H1 (cell line): ENCODE data around the gene ANXA1. TPM values are rescaled to one million over a fixed set of nuclear protein-coding genes. Genes with fewer than 3 reads are reported as not detected.

ENCODE experiments used
- CTCF ChIA-PET: fragments of 300-600 bp; sonication (Branson Sonifier 250); formaldehyde crosslinking; loops from one replicate; lab custom pipeline; 2021; ENCODE audit not compliant: partially characterized antibody; lab: Charles Lee
- POLR2A ChIA-PET: fragments of 300-600 bp; sonication (Branson Sonifier 250); formaldehyde crosslinking; loops from one replicate; lab custom pipeline; 2021; ENCODE audit warnings: inconsistent platforms; ENCODE audit not compliant: partially characterized antibody; lab: Charles Lee
- DNase-seq, 2 experiments: peaks; one replicate each; pipeline versions ENCODE4 v3.0.0 to v3.0.0-alpha.2; 2010 to 2022; ENCODE audit warnings: low spot score in 2 of 2, low read depth in 1 of 2, mixed read lengths in 1 of 2
- FAIRE-seq: peaks from 2 replicates; lab custom pipeline; 2011; peaks lifted over from hg19 to GRCh38; lab: Jason Lieb, UNC
- H2AFZ ChIP-seq: 2 replicates; pipeline ENCODE4 v1.8.1; 2012; ENCODE audit warnings: low read length, inconsistent platforms
- H2AK5ac ChIP-seq: 2 replicates; pipeline ENCODE4 v1.6.1; 2013; ENCODE audit warnings: low read depth, low read length
- H2BK120ac ChIP-seq: replicated peaks from 2 replicates; pipeline ENCODE3; 2013; ENCODE audit warnings: low read depth, low read length, inconsistent platforms
- H2BK12ac ChIP-seq: 2 replicates; pipeline ENCODE4 v1.6.1; 2013; ENCODE audit warnings: low read depth, low read length
- H2BK15ac ChIP-seq: 2 replicates; pipeline ENCODE4 v1.6.1; 2013; ENCODE audit warnings: low read length
- H2BK20ac ChIP-seq: 2 replicates; pipeline ENCODE4 v1.6.1; 2013; ENCODE audit warnings: low read length
- H2BK5ac ChIP-seq: 2 replicates; pipeline ENCODE4 v1.6.1; 2013; ENCODE audit warnings: low read depth, low read length
- H3K14ac ChIP-seq: 2 replicates; pipeline ENCODE4 v1.6.1; 2013; ENCODE audit warnings: inconsistent platforms; ENCODE audit not compliant: insufficient read length
- H3K18ac ChIP-seq: 2 replicates; pipeline ENCODE4 v1.6.1; 2013; ENCODE audit warnings: low read length; ENCODE audit errors: extremely low read depth
- H3K23ac ChIP-seq: 2 replicates; pipeline ENCODE4 v1.6.1; 2013; ENCODE audit warnings: inconsistent platforms; ENCODE audit not compliant: insufficient read length
- H3K23me2 ChIP-seq: 2 replicates; pipeline ENCODE4 v1.6.1; 2013; ENCODE audit warnings: low read depth, low read length
- H3K27ac ChIP-seq: 2 replicates; pipeline ENCODE4 v1.6.1; 2011; ENCODE audit warnings: low read depth, low read length, inconsistent platforms
- H3K27me3 ChIP-seq, 4 experiments: replicated peaks in 1 of 4; 1 replicate in 1 of 4; 2 replicates in 3 of 4; pipeline versions ENCODE4 v1.6.1 to v1.8.1; 2011 to 2013; ENCODE audit warnings: low read length in 3 of 4, mild to moderate bottlenecking in 3 of 4, inconsistent platforms in 2 of 4, mixed read lengths in 2 of 4, moderate library complexity in 1 of 4; ENCODE audit not compliant: control insufficient read depth in 3 of 4, insufficient read depth in 3 of 4; ENCODE audit errors: extremely low read depth in 1 of 4
- H3K36me3 ChIP-seq, 4 experiments: 2 replicates each; pipeline versions ENCODE4 v1.6.1 to v1.8.1; 2011 to 2013; ENCODE audit warnings: mild to moderate bottlenecking in 4 of 4, low read length in 3 of 4, moderate library complexity in 2 of 4, control low read depth in 1 of 4, inconsistent platforms in 1 of 4; ENCODE audit not compliant: insufficient read depth in 4 of 4, control insufficient read depth in 2 of 4
- H3K4ac ChIP-seq: replicated peaks from 2 replicates; pipeline ENCODE3; 2013; ENCODE audit warnings: low read length, low read depth, mixed read lengths, inconsistent platforms; ENCODE audit not compliant: insufficient read length
- H3K4me1 ChIP-seq, 4 experiments: replicated peaks in 1 of 4; 1 replicate in 1 of 4; 2 replicates in 3 of 4; pipeline versions ENCODE4 v1.6.1 to v1.8.1; 2011 to 2013; ENCODE audit warnings: low read length in 3 of 4, inconsistent platforms in 2 of 4, mixed read lengths in 1 of 4; ENCODE audit not compliant: insufficient read depth in 4 of 4, control insufficient read depth in 3 of 4
- H3K4me2 ChIP-seq, 2 experiments: 2 replicates each; pipeline versions ENCODE4 v1.6.1 to v1.8.1; 2011 to 2013; ENCODE audit warnings: low read depth in 2 of 2, low read length in 2 of 2, control low read depth in 1 of 2, inconsistent platforms in 1 of 2, mild to moderate bottlenecking in 1 of 2; ENCODE audit not compliant: insufficient read depth in 1 of 2
- H3K4me3 ChIP-seq, 4 experiments: fragments of 200-600, 300-600 bp in 1 of 4; sonication (generic), shearing (Covaris generic), sonication (Bioruptor Twin) in 1 of 4; 2 replicates each; pipeline versions ENCODE4 v1.5.1 to v1.8.1; 2011 to 2016; ENCODE audit warnings: low read length in 4 of 4, low read depth in 3 of 4, control low read depth in 2 of 4, inconsistent platforms in 2 of 4, mild to moderate bottlenecking in 2 of 4, mixed read lengths in 1 of 4, moderate library complexity in 1 of 4; ENCODE audit not compliant: insufficient read depth in 2 of 4; ENCODE audit errors: extremely low read depth in 1 of 4
- H3K56ac ChIP-seq: replicated peaks from 2 replicates; pipeline ENCODE3; 2013; ENCODE audit warnings: low read depth, mild to moderate bottlenecking, mixed read lengths, low read length, inconsistent platforms; ENCODE audit not compliant: insufficient read length
- H3K79me1 ChIP-seq: 2 replicates; pipeline ENCODE4 v1.6.1; 2013; ENCODE audit warnings: low read depth, low read length, control low read depth
- H3K79me2 ChIP-seq, 2 experiments: 2 replicates each; pipeline versions ENCODE4 v1.6.1 to v1.8.1; 2012 to 2013; ENCODE audit warnings: low read length in 2 of 2, mild to moderate bottlenecking in 2 of 2, inconsistent platforms in 1 of 2; ENCODE audit not compliant: insufficient read depth in 2 of 2, control insufficient read depth in 1 of 2
- H3K9ac ChIP-seq, 4 experiments: replicated peaks in 1 of 4; 1 replicate in 1 of 4; 2 replicates in 3 of 4; pipeline versions ENCODE4 v1.6.1 to v1.8.1; 2011 to 2013; ENCODE audit warnings: low read depth in 3 of 4, low read length in 3 of 4, control low read depth in 2 of 4, mild to moderate bottlenecking in 2 of 4, moderate library complexity in 2 of 4, inconsistent platforms in 1 of 4; ENCODE audit errors: extremely low read depth in 1 of 4
- H3K9me3 ChIP-seq, 2 experiments: 2 replicates each; pipeline versions ENCODE4 v1.6.1 to v1.8.1; 2012 to 2013; ENCODE audit warnings: mild to moderate bottlenecking in 2 of 2, moderate library complexity in 2 of 2, control low read depth in 1 of 2, inconsistent platforms in 1 of 2, low read depth in 1 of 2, low read length in 1 of 2, mixed read lengths in 1 of 2; ENCODE audit not compliant: insufficient read depth in 2 of 2
- H4K20me1 ChIP-seq, 2 experiments: replicated peaks in 1 of 2; 2 replicates each; pipeline versions ENCODE3 to v1.8.1; 2011 to 2013; ENCODE audit warnings: inconsistent platforms in 2 of 2, low read length in 2 of 2, mild to moderate bottlenecking in 1 of 2; ENCODE audit not compliant: insufficient read depth in 2 of 2, control insufficient read depth in 1 of 2
- H4K5ac ChIP-seq: 2 replicates; pipeline ENCODE4 v1.6.1; 2013; ENCODE audit warnings: low read length, low read depth, mixed read lengths, inconsistent platforms; ENCODE audit not compliant: insufficient read length
- H4K8ac ChIP-seq: 2 replicates; pipeline ENCODE4 v1.8.0; 2013; ENCODE audit warnings: mild to moderate bottlenecking, moderate library complexity, low read length, inconsistent platforms; ENCODE audit not compliant: insufficient read depth; ENCODE audit errors: extremely low read depth
- H4K91ac ChIP-seq: replicated peaks from 2 replicates; pipeline ENCODE3; 2013; ENCODE audit warnings: low read length, mixed read lengths, inconsistent platforms; ENCODE audit not compliant: insufficient read length
- ATF2 ChIP-seq: IDR thresholded peaks from 2 replicates; pipeline ENCODE4 v1.6.1; 2012; ENCODE audit warnings: low read length, inconsistent platforms
- CBX8 ChIP-seq: fragments of 300-800, 300-1000 bp; sonication (generic); IDR thresholded peaks from 2 replicates; pipeline ENCODE4 v1.7.1; 2016; ENCODE audit warnings: low read depth, low read length, borderline replicate concordance
- KDM1A ChIP-seq: fragments of 200-600, 300-600 bp; sonication (generic); IDR thresholded peaks from 2 replicates; pipeline ENCODE4 v1.7.1; 2016; ENCODE audit warnings: mild to moderate bottlenecking, low read length, borderline replicate concordance
- KDM5A ChIP-seq: fragments of 200-600 bp; IDR thresholded peaks from 2 replicates; pipeline ENCODE4 v1.7.1; 2012; ENCODE audit warnings: mild to moderate bottlenecking, low read length, inconsistent platforms, mixed read lengths
- NANOG ChIP-seq: IDR thresholded peaks from 2 replicates; pipeline ENCODE4 v1.6.1; 2011; ENCODE audit warnings: low read length, low read depth, mild to moderate bottlenecking, inconsistent platforms; ENCODE audit not compliant: insufficient read depth, poor library complexity, severe bottlenecking
- NRF1 ChIP-seq: IDR thresholded peaks from 2 replicates; pipeline ENCODE4 v1.6.1; 2011; ENCODE audit warnings: mild to moderate bottlenecking, low read depth, low read length, improper control_type of control experiment
- SRF ChIP-seq: IDR thresholded peaks from 2 replicates; pipeline ENCODE4 v1.6.1; 2011; ENCODE audit warnings: mild to moderate bottlenecking, low read depth, low read length, moderate library complexity
- TAF7 ChIP-seq: optimal IDR thresholded peaks from 2 replicates; pipeline ENCODE3; 2011; ENCODE audit warnings: low read depth, mild to moderate bottlenecking, inconsistent platforms, low read length, moderate library complexity, borderline replicate concordance
- TBP ChIP-seq: IDR thresholded peaks from 2 replicates; pipeline ENCODE4 v1.6.1; 2011; ENCODE audit warnings: low read depth, low read length, improper control_type of control experiment
- WGBS, 2 experiments: shearing (Covaris generic) in 1 of 2; methylation state at CpG; one replicate each; pipeline versions ENCODE4 v1.1.6 to v1.1.7; 2013 to 2015; ENCODE audit warnings: low lambda C conversion rate in 2 of 2, mixed read lengths in 2 of 2, inconsistent platforms in 1 of 2, low coverage in 1 of 2, missing lambda C conversion rate in 1 of 2; ENCODE audit not compliant: insufficient replicate concordance in 2 of 2, insufficient coverage in 1 of 2, insufficient read length in 1 of 2; ENCODE audit errors: extremely low coverage in 1 of 2, missing lambda C conversion rate in 1 of 2; 5-methylcytosine and 5-hydroxymethylcytosine counted together
- polyA plus RNA-seq, 7 experiments: library from polyadenylated mRNA; depleted of rRNA in 3 of 7; stranded (reverse) in 5 of 7; unstranded in 2 of 7; fragments of >200 nt in 5 of 7; fragments of 200-250 nt in 2 of 7; gene quantifications; 1 replicate in 5 of 7; 2 replicates in 1 of 7; 4 replicates in 1 of 7; pipeline versions ENCODE4 v1.2.1 to v1.2.3, GENCODE V29; 2011 to 2013; ENCODE audit warnings: missing spikeins in 2 of 7, mixed read lengths in 2 of 7
- total RNA-seq: library from RNA; stranded (reverse); fragmentation: NEBNext Ultra II Directional; extraction: Animal tissue kit (Norgen Biotek cat#: 25700); gene quantifications from 2 replicates; pipeline ENCODE4 v1.2.1, GENCODE V29; 2021
- TF ChIP-seq, protein P1 (sequence below), 3 experiments: IDR thresholded peaks; 1 replicate in 2 of 3; 2 replicates in 1 of 3; pipeline versions ENCODE4 v1.5.1 to v1.6.1; 2011; ENCODE audit warnings: low read length in 3 of 3, mild to moderate bottlenecking in 3 of 3, inconsistent platforms in 2 of 3, low read depth in 1 of 3, moderate library complexity in 1 of 3; ENCODE audit not compliant: insufficient read depth in 1 of 3; ENCODE audit errors: control extremely low read depth in 1 of 3

Gene ANXA1
- total and polyA plus RNA-seq, 2 of the 8 experiments (the other 6 are each of a cell fraction or from before 2014, with no cell fraction given), result 0.71 to 5.7 TPM

- Histone ChIP-seq H4K5ac (no peak overlapping the region), H3K4ac (no peak overlapping the region), H2BK5ac (no peak overlapping the region), H2BK15ac (no peak overlapping the region), H3K9me3 (no peaks in the 10 kb centered on the region), H3K23ac (no peak overlapping the region), H3K9ac (no peak overlapping the region), H3K79me2 (no peaks in the 10 kb centered on the region), H2AK5ac (no peak overlapping the region), H3K4me3 (no peak overlapping the region), H3K79me1 (no peaks in the 10 kb centered on the region), H3K23me2 (no peaks in the 10 kb centered on the region), H2BK20ac (no peak overlapping the region), H3K14ac (no peak overlapping the region), H2AFZ (no peak overlapping the region), H3K4me2 (no peak overlapping the region), H3K56ac (no peak overlapping the region), H2BK12ac (no peak overlapping the region), H4K91ac (no peak overlapping the region), H4K8ac (no peak overlapping the region), H3K27ac (no peak overlapping the region), H3K27me3 (no peaks in the 10 kb centered on the region), H3K18ac (no peak overlapping the region), H4K20me1 (no peaks in the 10 kb centered on the region), H3K36me3 (no peaks in the 10 kb centered on the region; a peak in 1 of 8 replicates), H2BK120ac (no peak overlapping the region), H3K4me1 (no peaks in the 10 kb centered on the region)
- 96% methylated on average over 3 of the region's 3 CpGs; no CpG with 5 or more reads in 1 of the 2 experiments for WGBS, 2 experiments
- ChIA-PET POLR2A (no interaction called here), CTCF (interaction anchor here (1.1 kb wide), 1 partner anchor 79 kb away, joined by 3 read pairs; no protein-coding TSS in a partner anchor)
- no peak for DNase-seq
- FAIRE-seq, result no peak
- TF ChIP-seq KDM5A, result no peak
- no peak for TF ChIP-seq NANOG
- TF ChIP-seq, protein P1, sequence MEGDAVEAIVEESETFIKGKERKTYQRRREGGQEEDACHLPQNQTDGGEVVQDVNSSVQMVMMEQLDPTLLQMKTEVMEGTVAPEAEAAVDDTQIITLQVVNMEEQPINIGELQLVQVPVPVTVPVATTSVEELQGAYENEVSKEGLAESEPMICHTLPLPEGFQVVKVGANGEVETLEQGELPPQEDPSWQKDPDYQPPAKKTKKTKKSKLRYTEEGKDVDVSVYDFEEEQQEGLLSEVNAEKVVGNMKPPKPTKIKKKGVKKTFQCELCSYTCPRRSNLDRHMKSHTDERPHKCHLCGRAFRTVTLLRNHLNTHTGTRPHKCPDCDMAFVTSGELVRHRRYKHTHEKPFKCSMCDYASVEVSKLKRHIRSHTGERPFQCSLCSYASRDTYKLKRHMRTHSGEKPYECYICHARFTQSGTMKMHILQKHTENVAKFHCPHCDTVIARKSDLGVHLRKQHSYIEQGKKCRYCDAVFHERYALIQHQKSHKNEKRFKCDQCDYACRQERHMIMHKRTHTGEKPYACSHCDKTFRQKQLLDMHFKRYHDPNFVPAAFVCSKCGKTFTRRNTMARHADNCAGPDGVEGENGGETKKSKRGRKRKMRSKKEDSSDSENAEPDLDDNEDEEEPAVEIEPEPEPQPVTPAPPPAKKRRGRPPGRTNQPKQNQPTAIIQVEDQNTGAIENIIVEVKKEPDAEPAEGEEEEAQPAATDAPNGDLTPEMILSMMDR (IDR thresholded peaks at IDR 0.05; ENCODE audit: control extremely low read depth in 1 of 3, insufficient read depth in 1 of 3, low read depth in 1 of 3, low read length in 3 of 3), result no peak
- no peak for TF ChIP-seq TAF7
- no peak for TF ChIP-seq TBP
- no peak for TF ChIP-seq ATF2
- no peak for TF ChIP-seq SRF
- no peak for TF ChIP-seq NRF1
- TF ChIP-seq KDM1A, result no peak
- TF ChIP-seq CBX8, result no peak
Measured at GRCh38 chr9:73104921-73105320, 46.7 kb upstream of the ANXA1 start.
